Upper lobe of left lung (tissue), 6 donors: ENCODE data around the gene ZCRB1. TPM values are rescaled to one million over a fixed set of nuclear protein-coding genes. Genes with fewer than 3 reads are reported as not detected.

Experiments
- ATAC-seq, 2 donors: fragments of 200-7000 bp; cut with Tn5 transposase; one replicate each; pipeline ENCODE4 v1.9.1; 2022; ENCODE audit warnings: mild to moderate bottlenecking in 2 of 2, moderate library complexity in 2 of 2; ENCODE audit not compliant: low FRiP score in 2 of 2
- DNase-seq, 2 donors: peaks; one replicate each; pipeline ENCODE4 v3.0.0-alpha.2; 2019 to 2020
- H3K27ac ChIP-seq, 4 donors: fragments of 200-600 bp; sonication (generic); one replicate each; pipeline ENCODE4 v1.5.1; 2016 to 2019
- H3K27me3 ChIP-seq, 4 donors: fragments of 200-600 bp; sonication (generic); one replicate each; pipeline ENCODE4 v1.5.1; 2017 to 2019
- H3K36me3 ChIP-seq, 4 donors: fragments of 200-600 bp; sonication (generic); one replicate each; pipeline ENCODE4 v1.5.1; 2016 to 2019
- H3K4me1 ChIP-seq, 4 donors: fragments of 200-600 bp; sonication (generic); one replicate each; pipeline ENCODE4 v1.5.1; 2018 to 2019
- H3K4me3 ChIP-seq, 4 donors: fragments of 200-600 bp; sonication (generic); one replicate each; pipeline ENCODE4 v1.5.1; 2017 to 2019; ENCODE audit warnings: mild to moderate bottlenecking in 2 of 4, moderate library complexity in 1 of 4
- H3K9me3 ChIP-seq, 4 donors: fragments of 200-600 bp; sonication (generic); one replicate each; pipeline ENCODE4 v1.5.1; 2018 to 2019
- CTCF ChIP-seq, 6 experiments: fragments of 450-650 bp in 4 of 6; fragments of 200-600 bp in 2 of 6; sonication (generic) in 2 of 6; IDR thresholded peaks; one replicate each; pipeline ENCODE4 v1.5.1; 2016 to 2019; ENCODE audit warnings: antibody characterized with exemption in 6 of 6
- EP300 ChIP-seq, 4 donors: sonication (generic); formaldehyde crosslinking; IDR thresholded peaks; one replicate each; pipeline ENCODE4 v1.5.1; 2017; ENCODE audit warnings: antibody characterized with exemption in 4 of 4, control low read depth in 2 of 4
- POLR2A ChIP-seq, 4 donors: fragments of 450-650 bp; IDR thresholded peaks; one replicate each; pipeline ENCODE4 v1.5.1; 2016 to 2017; ENCODE audit warnings: antibody characterized with exemption in 4 of 4, mild to moderate bottlenecking in 2 of 4
- POLR2AphosphoS5 ChIP-seq, 2 donors: sonication (generic); formaldehyde crosslinking; IDR thresholded peaks; one replicate each; pipeline ENCODE4 v1.5.1; 2017; ENCODE audit warnings: antibody characterized with exemption in 2 of 2
- WGBS, 2 donors: methylation state at CpG; one replicate each; pipeline ENCODE4 v1.1.5; 2017 to 2018; 5-methylcytosine and 5-hydroxymethylcytosine counted together
- total RNA-seq, 6 donors: library from RNA; depleted of rRNA in 4 of 6; stranded (reverse); fragments of >200 nt in 4 of 6; gene quantifications; one replicate each; pipeline versions ENCODE4 v1.1.0 to v1.2.1, GENCODE V29; 2016 to 2021
- donor health status: DM: no; HTN: no; CAD: no; lungs with moderate emphysema.
- donor health status: DM: no; HTN: yes; CAD: no; lungs with severe emphysema.

Gene ZCRB1, protein sequence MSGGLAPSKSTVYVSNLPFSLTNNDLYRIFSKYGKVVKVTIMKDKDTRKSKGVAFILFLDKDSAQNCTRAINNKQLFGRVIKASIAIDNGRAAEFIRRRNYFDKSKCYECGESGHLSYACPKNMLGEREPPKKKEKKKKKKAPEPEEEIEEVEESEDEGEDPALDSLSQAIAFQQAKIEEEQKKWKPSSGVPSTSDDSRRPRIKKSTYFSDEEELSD
- 10 to 100 TPM; 18.5 to 46.8 (median 36.8) TPM for total RNA-seq

DNA sequence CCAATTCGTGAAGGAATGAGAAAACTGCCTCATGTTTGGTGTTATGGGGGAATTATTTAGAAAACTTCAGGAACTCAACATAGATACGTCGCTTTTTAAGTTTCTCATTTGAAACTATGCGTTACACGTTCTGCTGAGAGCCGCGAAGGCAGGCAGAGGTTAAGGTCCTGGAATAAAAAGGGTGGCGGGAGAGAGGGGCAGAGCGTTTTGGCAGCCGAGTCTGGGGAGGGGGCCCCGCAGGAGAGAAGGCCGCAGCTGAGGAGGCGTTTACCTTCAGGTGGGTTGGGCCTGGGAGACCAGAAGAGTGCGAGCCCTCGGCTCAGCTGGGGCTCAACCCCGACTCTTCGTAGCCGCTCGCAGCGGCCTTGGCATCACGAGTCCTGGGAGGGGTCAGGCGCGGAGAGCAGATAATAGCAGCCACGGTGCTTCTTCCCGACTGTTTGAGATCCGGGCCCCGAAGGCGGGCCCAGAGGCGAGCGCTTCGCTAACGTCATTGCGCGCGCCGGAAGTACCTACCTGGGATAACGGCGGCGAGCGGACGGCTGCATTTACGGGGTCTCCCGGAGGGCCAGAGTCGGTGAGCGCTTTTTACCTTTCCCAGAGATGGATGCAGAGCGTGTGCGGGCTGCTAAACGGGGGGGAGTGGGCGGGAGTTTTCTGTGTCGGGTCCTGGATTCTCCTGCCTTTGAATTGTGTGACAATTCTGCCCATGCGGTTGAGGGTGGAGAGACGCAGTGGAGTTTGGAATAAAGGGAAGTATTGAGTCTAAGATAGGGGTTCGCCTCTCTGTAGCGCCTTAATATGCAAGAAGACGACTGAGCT is at the start of gene ZCRB1, which contains the start of gene PPHLN1:
ZCRB1 (minus strand) TSS at position 442 of the 822 bp plus-strand sequence. CDS start 1,992 bp downstream, outside the sequence.
PPHLN1 (plus strand) TSS at position 515 of the 822 bp plus-strand sequence. CDS start 9,736 bp downstream, outside the sequence.
- peak; percentile 95 to 99 for ATAC-seq
- H3K4me1 ChIP-seq, result peaks cover 15 to 42% (median 21%) of the 10 kb centered on the region in 4 donors
- peak within 1 kb of the TSS; percentile 71 to 74 (median 72) for H3K4me3 ChIP-seq
- DNase-seq, result peak; percentile 89 to 93
- TF ChIP-seq POLR2A (IDR thresholded peaks at IDR 0.05) (peak in 3 of 4 donors; percentile 49 to 82 (median 79)), EP300 (IDR thresholded peaks at IDR 0.05) (no peak), CTCF (IDR thresholded peaks at IDR 0.05) (peak in 1 of 6 experiments; percentile 25), POLR2AphosphoS5 (IDR thresholded peaks at IDR 0.05) (peak; percentile 68 to 78)
- 1% methylated on average over 22 to 53 of the region's 55 CpGs for WGBS, 2 donors
- H3K27ac ChIP-seq, result peak within 1 kb of the TSS; percentile 78 to 87 (median 86)
- no peaks in the 10 kb centered on the region for H3K27me3 ChIP-seq
- H3K9me3 ChIP-seq, result no peaks in the 10 kb centered on the region
- H3K36me3 ChIP-seq, result peaks cover 0 to 15% (median 0%) of the 10 kb centered on the region in 4 donors

- no peak for DNase-seq
- no peak overlapping the region for H3K27ac ChIP-seq
- H3K9me3 ChIP-seq, result no peaks in the 10 kb centered on the region
- no peaks in the 10 kb centered on the region for H3K4me1 ChIP-seq
- peaks cover 0 to 29% (median 5%) of the 10 kb centered on the region in 4 donors for H3K36me3 ChIP-seq
- TF ChIP-seq POLR2AphosphoS5 (IDR thresholded peaks at IDR 0.05) (no peak), EP300 (IDR thresholded peaks at IDR 0.05) (no peak), CTCF (IDR thresholded peaks at IDR 0.05) (no peak), POLR2A (IDR thresholded peaks at IDR 0.05) (no peak)
- ATAC-seq, result no peak
- H3K27me3 ChIP-seq, result no peaks in the 10 kb centered on the region
- no peak overlapping the region for H3K4me3 ChIP-seq
Measured at GRCh38 chr12:42373669-42374068, 47.8 kb upstream of the ZCRB1 start.

DNA sequence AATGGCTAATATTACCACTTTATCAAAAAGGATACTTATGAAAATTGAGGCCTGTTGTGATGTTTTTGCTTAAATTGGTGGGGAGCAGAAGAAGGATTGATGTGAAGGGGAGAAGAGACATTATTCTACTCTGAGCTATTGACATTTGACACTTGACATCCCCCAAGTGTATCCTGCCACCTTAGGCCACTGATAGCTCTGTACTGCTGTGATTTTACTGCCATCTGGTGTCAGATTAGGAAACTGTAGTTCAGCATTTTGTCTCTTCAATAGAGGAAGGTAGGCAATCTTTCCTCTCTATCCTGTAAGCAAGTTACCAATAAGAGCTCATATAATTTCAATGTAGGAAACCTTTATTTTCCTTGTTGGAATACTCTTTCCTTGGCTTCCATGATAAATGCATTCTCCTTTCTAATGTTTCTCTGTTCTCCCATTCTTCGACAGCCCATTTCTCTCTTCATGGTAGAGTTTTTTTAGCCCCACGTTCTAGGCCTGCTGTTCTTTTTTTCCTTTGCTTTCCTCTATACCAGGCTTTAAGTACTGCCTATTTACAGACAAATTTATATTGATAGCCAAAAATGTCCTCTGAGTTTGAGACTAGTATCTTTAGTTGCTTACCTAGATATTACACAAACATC is 46.4 kb upstream of the ZCRB1 start:
- no peaks in the 10 kb centered on the region for H3K27me3 ChIP-seq
- H3K36me3 ChIP-seq, result peaks cover 0 to 26% (median 5%) of the 10 kb centered on the region in 4 donors
- H3K27ac ChIP-seq, result no peak overlapping the region
- H3K4me3 ChIP-seq, result no peak overlapping the region
- WGBS, 2 donors, result 84 to 90% methylated on average over 2 of the region's 2 CpGs
- DNase-seq, result no peak
- TF ChIP-seq POLR2A (IDR thresholded peaks at IDR 0.05), result no peak
- peak; percentile 46 to 74 (median 54) for TF ChIP-seq CTCF (IDR thresholded peaks at IDR 0.05)
- no peak for TF ChIP-seq EP300 (IDR thresholded peaks at IDR 0.05)
- TF ChIP-seq POLR2AphosphoS5 (IDR thresholded peaks at IDR 0.05), result no peak
- no peaks in the 10 kb centered on the region for H3K9me3 ChIP-seq
- peak in 1 of 2 donors; percentile 82 for ATAC-seq
- no peaks in the 10 kb centered on the region for H3K4me1 ChIP-seq

- WGBS, 2 donors, result 79 to 87% methylated on average over 4 of the region's 4 CpGs
- Histone ChIP-seq H3K27me3 (no peaks in the 10 kb centered on the region), H3K4me3 (no peak overlapping the region), H3K4me1 (no peaks in the 10 kb centered on the region), H3K9me3 (no peaks in the 10 kb centered on the region), H3K36me3 (peaks cover 0 to 4% (median 0%) of the 10 kb centered on the region in 4 donors), H3K27ac (no peak overlapping the region)
- DNase-seq (no peak), ATAC-seq (no peak)
- no peak for TF ChIP-seq POLR2A (IDR thresholded peaks at IDR 0.05)
- no peak for TF ChIP-seq CTCF (IDR thresholded peaks at IDR 0.05)
- no peak for TF ChIP-seq EP300 (IDR thresholded peaks at IDR 0.05)
- TF ChIP-seq POLR2AphosphoS5 (IDR thresholded peaks at IDR 0.05), result no peak
Measured at GRCh38 chr12:42370013-42370412, 44.1 kb upstream of the ZCRB1 start.
